ACC112 (cell line): ENCODE measurements around the gene ADM2.
"Not testable (repeated sequence)": the region's sequence is repeated elsewhere in the genome, so short reads cannot be mapped to it uniquely, and the experiment has no call there.

ENCODE experiments used
- H2AFZ ChIP-seq: fragments of 200-600 bp; sonication (generic); one replicate; pipeline ENCODE4 v1.6.0; 2017; ENCODE audit warnings: antibody characterized with exemption, low read length; ENCODE audit not compliant: unreplicated experiment
- H3K27ac ChIP-seq: fragments of 200-600 bp; sonication (generic); 2 replicates; pipeline ENCODE4 v1.5.1; 2014; ENCODE audit warnings: low read depth, mild to moderate bottlenecking, antibody characterized with exemption, low read length, moderate library complexity
- H3K27me3 ChIP-seq: fragments of 200-600 bp; sonication (generic); 2 replicates; pipeline ENCODE4 v1.6.1; 2014; ENCODE audit warnings: mild to moderate bottlenecking, antibody characterized with exemption, low read length, moderate library complexity, mixed read lengths; ENCODE audit not compliant: insufficient read depth
- H3K36me3 ChIP-seq: fragments of 200-600 bp; sonication (generic); 2 replicates; pipeline ENCODE4 v1.6.1; 2016; ENCODE audit warnings: mild to moderate bottlenecking, antibody characterized with exemption, low read length, moderate library complexity, mixed read lengths; ENCODE audit not compliant: insufficient read depth
- H3K4me1 ChIP-seq: fragments of 200-600 bp; sonication (generic); one replicate; pipeline ENCODE4 v1.6.1; 2016; ENCODE audit warnings: low read length, mixed read lengths; ENCODE audit not compliant: insufficient read depth, unreplicated experiment, control insufficient read depth
- H3K4me3 ChIP-seq: fragments of 200-600 bp; sonication (generic); 2 replicates; pipeline ENCODE4 v1.5.1; 2014; ENCODE audit warnings: mild to moderate bottlenecking, low read depth, low read length
- H3K79me2 ChIP-seq: fragments of 200-600 bp; sonication (generic); one replicate; pipeline ENCODE4 v1.6.0; 2016; ENCODE audit warnings: low read length; ENCODE audit not compliant: control insufficient read depth, unreplicated experiment, insufficient read depth

Gene ADM2

GRCh38 chr22:50508897-50509296, 27.6 kb downstream of the ADM2 start:
- Histone ChIP-seq H3K4me3 (peak overlapping the region; percentile 97), H3K27me3 (no peaks in the 10 kb centered on the region), H2AFZ (no peak overlapping the region), H3K27ac (peak overlapping the region; percentile 84), H3K36me3 (no peaks in the 10 kb centered on the region), H3K79me2 (peaks cover 44% of the 10 kb centered on the region), H3K4me1 (peaks cover 9% of the 10 kb centered on the region)

- Histone ChIP-seq H2AFZ (no peak overlapping the region), H3K4me1 (peaks cover 6% of the 10 kb centered on the region), H3K27ac (no peak overlapping the region), H3K27me3 (no peaks in the 10 kb centered on the region), H3K4me3 (no peak overlapping the region), H3K79me2 (peaks cover 37% of the 10 kb centered on the region), H3K36me3 (no peaks in the 10 kb centered on the region)
These were observed 31.8 kb downstream of the ADM2 start for GRCh38 chr22:50513175-50513574.

GRCh38 chr22:50516068-50516467, 34.7 kb downstream of the ADM2 start:
- Histone ChIP-seq H3K4me1 (no peaks in the 10 kb centered on the region), H3K27me3 (no peaks in the 10 kb centered on the region), H3K79me2 (peaks cover 19% of the 10 kb centered on the region), H2AFZ (no peak overlapping the region), H3K36me3 (no peaks in the 10 kb centered on the region), H3K27ac (no peak overlapping the region), H3K4me3 (no peak overlapping the region)

- Histone ChIP-seq H3K36me3 (no peaks in the 10 kb centered on the region), H2AFZ (no peak overlapping the region), H3K79me2 (peaks cover 19% of the 10 kb centered on the region), H3K4me1 (no peaks in the 10 kb centered on the region), H3K4me3 (no peak overlapping the region), H3K27me3 (no peaks in the 10 kb centered on the region), H3K27ac (no peak overlapping the region)
These were observed 35.5 kb downstream of the ADM2 start for GRCh38 chr22:50516891-50517290.

- H3K79me2 ChIP-seq, result peaks cover 19% of the 10 kb centered on the region
- no peaks in the 10 kb centered on the region for H3K27me3 ChIP-seq
- no peak overlapping the region for H3K27ac ChIP-seq
- no peaks in the 10 kb centered on the region for H3K36me3 ChIP-seq
- H2AFZ ChIP-seq, result no peak overlapping the region
- no peaks in the 10 kb centered on the region for H3K4me1 ChIP-seq
- no peak overlapping the region for H3K4me3 ChIP-seq
These were observed 36.3 kb downstream of the ADM2 start for GRCh38 chr22:50517495-50518260.

- no peak overlapping the region for H3K4me3 ChIP-seq
- no peaks in the 10 kb centered on the region for H3K4me1 ChIP-seq
- peaks cover 14% of the 10 kb centered on the region for H3K79me2 ChIP-seq
- no peaks in the 10 kb centered on the region for H3K36me3 ChIP-seq
- H3K27me3 ChIP-seq, result no peaks in the 10 kb centered on the region
- H3K27ac ChIP-seq, result no peak overlapping the region
- no peak overlapping the region for H2AFZ ChIP-seq
These were observed 37.3 kb downstream of the ADM2 start for GRCh38 chr22:50518606-50519005.

- no peaks in the 10 kb centered on the region for H3K27me3 ChIP-seq
- H3K36me3 ChIP-seq, result no peaks in the 10 kb centered on the region
- no peak overlapping the region for H2AFZ ChIP-seq
- no peak overlapping the region for H3K27ac ChIP-seq
- peaks cover 11% of the 10 kb centered on the region for H3K79me2 ChIP-seq
- no peak overlapping the region for H3K4me3 ChIP-seq
- peaks cover 2% of the 10 kb centered on the region for H3K4me1 ChIP-seq
These were observed 37.8 kb downstream of the ADM2 start for GRCh38 chr22:50519151-50519550.

- H3K79me2 ChIP-seq, result not testable (repeated sequence)
These were observed 38.8 kb downstream of the ADM2 start for GRCh38 chr22:50520184-50520583.

GRCh38 chr22:50520826-50521453, 39.6 kb downstream of the ADM2 start:
- no peaks in the 10 kb centered on the region for H3K27me3 ChIP-seq
- peaks cover 5% of the 10 kb centered on the region for H3K79me2 ChIP-seq
- H3K4me3 ChIP-seq, result no peak overlapping the region
- no peaks in the 10 kb centered on the region for H3K36me3 ChIP-seq
- peaks cover 6% of the 10 kb centered on the region for H3K4me1 ChIP-seq
- H3K27ac ChIP-seq, result no peak overlapping the region
- no peak overlapping the region for H2AFZ ChIP-seq

More at GRCh38 chr22:50520184-50520583, 38.8 kb downstream of the ADM2 start:
- not testable (repeated sequence) for H3K27me3 ChIP-seq, H3K4me3 ChIP-seq, H2AFZ ChIP-seq, H3K4me1 ChIP-seq, H3K27ac ChIP-seq, H3K36me3 ChIP-seq

- Histone ChIP-seq H3K4me1 (peaks cover 6% of the 10 kb centered on the region), H3K36me3 (no peaks in the 10 kb centered on the region), H2AFZ (no peak overlapping the region), H3K4me3 (no peak overlapping the region), H3K27ac (no peak overlapping the region), H3K79me2 (peaks cover 5% of the 10 kb centered on the region), H3K27me3 (no peaks in the 10 kb centered on the region)
These were observed 40.4 kb downstream of the ADM2 start for GRCh38 chr22:50521710-50522109.

- Histone ChIP-seq H3K27me3 (no peaks in the 10 kb centered on the region), H3K4me3 (no peak overlapping the region), H2AFZ (no peak overlapping the region), H3K36me3 (no peaks in the 10 kb centered on the region), H3K27ac (no peak overlapping the region), H3K4me1 (peaks cover 9% of the 10 kb centered on the region), H3K79me2 (peaks cover 5% of the 10 kb centered on the region)
These were observed 41.0 kb downstream of the ADM2 start for GRCh38 chr22:50522208-50522805.
